UCSD-AML1 (cell line): ENCODE data around the gene BPI.
A peak's percentile ranks its signal among the peaks of the same experiment; 100 is the strongest.
"Not testable (repeated sequence)": the region's sequence is repeated elsewhere in the genome, so short reads cannot be mapped to it uniquely, and the experiment has no call there.

Source experiments
- DNase-seq: peaks from one replicate; lab custom pipeline; 2025; ENCODE audit not compliant: unreplicated experiment; lab: John Stamatoyannopoulos, UW

The BPI gene

GRCh38 chr20:38302786-38303185 lies 1.2 kb upstream of the BPI start:
- no peak for DNase-seq

- DNase-seq: peak; percentile 74
These were observed 990 bp downstream of the BPI start for GRCh38 chr20:38304845-38305447.

GRCh38 chr20:38305541-38305940 lies 1.6 kb downstream of the BPI start:
- no peak for DNase-seq

- no peak for DNase-seq
These were observed 2.4 kb downstream of the BPI start for GRCh38 chr20:38306379-38306778.

GRCh38 chr20:38307371-38308046 lies 3.6 kb downstream of the BPI start:
- DNase-seq: peak; percentile 36

GRCh38 chr20:38308047-38308438 lies 4.1 kb downstream of the BPI start:
- no peak for DNase-seq

GRCh38 chr20:38308447-38308846 lies 4.5 kb downstream of the BPI start:
- no peak for DNase-seq

GRCh38 chr20:38311091-38311490 lies 7.1 kb downstream of the BPI start:
- no peak for DNase-seq

GRCh38 chr20:38311491-38311890 lies 7.5 kb downstream of the BPI start:
- DNase-seq: no peak

- no peak for DNase-seq
These were observed 9.7 kb downstream of the BPI start for GRCh38 chr20:38313676-38314075.

- not testable (repeated sequence) for DNase-seq
These were observed 10.4 kb downstream of the BPI start for GRCh38 chr20:38314350-38314749.

GRCh38 chr20:38315290-38315966 lies 11.5 kb downstream of the BPI start:
- no peak for DNase-seq

GRCh38 chr20:38316341-38316740 lies 12.4 kb downstream of the BPI start:
- DNase-seq: no peak

GRCh38 chr20:38317422-38317821 lies 13.5 kb downstream of the BPI start:
- DNase-seq: no peak

- no peak for DNase-seq
These were observed 16.3 kb downstream of the BPI start for GRCh38 chr20:38320221-38320620.

GRCh38 chr20:38321959-38322598 lies 18.1 kb downstream of the BPI start:
- DNase-seq: no peak

GRCh38 chr20:38324159-38324558 lies 20.2 kb downstream of the BPI start:
- no peak for DNase-seq

- DNase-seq: no peak
These were observed 21.2 kb downstream of the BPI start for GRCh38 chr20:38325167-38325566.

- no peak for DNase-seq
These were observed 21.9 kb downstream of the BPI start for GRCh38 chr20:38325905-38326304.

- no peak for DNase-seq
These were observed 22.4 kb downstream of the BPI start for GRCh38 chr20:38326309-38326708.

- DNase-seq: no peak
These were observed 26.7 kb downstream of the BPI start for GRCh38 chr20:38330638-38331037.

GRCh38 chr20:38331245-38331644 lies 27.3 kb downstream of the BPI start:
- no peak for DNase-seq
